H9 (cell line): Measurements from ENCODE around the gene TRPM1. TPM values are rescaled to one million over a fixed set of nuclear protein-coding genes. Genes with fewer than 3 reads are reported as not detected.

Experiments
- DNase-seq: peaks from one replicate; pipeline ENCODE4 v3.0.0-alpha.2; 2017
- H2AFZ ChIP-seq: one replicate; pipeline ENCODE4 v1.6.1; 2013; ENCODE audit warnings: mild to moderate bottlenecking, low read length, control low read depth, moderate library complexity
- H2AK5ac ChIP-seq: 2 replicates; pipeline ENCODE4 v1.6.1; 2013; ENCODE audit warnings: low read length, control low read depth, mixed read lengths; ENCODE audit not compliant: insufficient read length
- H2BK120ac ChIP-seq: one replicate; pipeline ENCODE4 v1.6.1; 2013; ENCODE audit warnings: low read depth, mild to moderate bottlenecking, low read length, control low read depth, inconsistent platforms; ENCODE audit not compliant: poor library complexity, severe bottlenecking
- H2BK12ac ChIP-seq: 2 replicates; pipeline ENCODE4 v1.6.1; 2013; ENCODE audit warnings: low read length, control low read depth, mixed read lengths, low read depth; ENCODE audit not compliant: insufficient read length
- H2BK15ac ChIP-seq: 2 replicates; pipeline ENCODE4 v1.6.1; 2013; ENCODE audit warnings: low read depth, low read length, control low read depth
- H2BK20ac ChIP-seq: one replicate; pipeline ENCODE4 v1.6.1; 2013; ENCODE audit warnings: low read depth, mild to moderate bottlenecking, low read length, control low read depth, inconsistent platforms; ENCODE audit not compliant: poor library complexity, severe bottlenecking
- H2BK5ac ChIP-seq: 2 replicates; pipeline ENCODE4 v1.6.1; 2013; ENCODE audit warnings: low read length, control low read depth, mixed read lengths; ENCODE audit not compliant: insufficient read length
- H3K14ac ChIP-seq: 2 replicates; pipeline ENCODE4 v1.6.1; 2013; ENCODE audit warnings: low read length, control low read depth; ENCODE audit not compliant: insufficient read depth
- H3K18ac ChIP-seq: 2 replicates; pipeline ENCODE4 v1.6.1; 2013; ENCODE audit warnings: low read depth, mild to moderate bottlenecking, mixed read lengths, low read length, control low read depth; ENCODE audit not compliant: insufficient read length
- H3K23ac ChIP-seq: 2 replicates; pipeline ENCODE4 v1.6.1; 2013; ENCODE audit warnings: low read length, control low read depth, mixed read lengths, low read depth; ENCODE audit not compliant: insufficient read length
- H3K23me2 ChIP-seq: 2 replicates; pipeline ENCODE4 v1.6.1; 2013; ENCODE audit warnings: low read depth, mild to moderate bottlenecking, mixed read lengths, low read length, control low read depth; ENCODE audit not compliant: insufficient read length, poor library complexity, severe bottlenecking
- H3K27ac ChIP-seq: 2 replicates; pipeline ENCODE4 v1.5.1; 2013; ENCODE audit warnings: low read length, control low read depth, mixed read lengths, low read depth; ENCODE audit not compliant: insufficient read length
- H3K27me3 ChIP-seq: 2 replicates; pipeline ENCODE4 v1.6.1; 2013; ENCODE audit warnings: low read length, control low read depth, inconsistent platforms; ENCODE audit not compliant: insufficient read depth
- H3K4ac ChIP-seq: 2 replicates; pipeline ENCODE4 v1.6.1; 2013; ENCODE audit warnings: low read depth, mild to moderate bottlenecking, control low read depth, inconsistent platforms, low read length, moderate library complexity
- H3K4me1 ChIP-seq: 2 replicates; pipeline ENCODE4 v1.6.1; 2013; ENCODE audit warnings: low read length, control low read depth, inconsistent platforms; ENCODE audit not compliant: insufficient read depth
- H3K4me2 ChIP-seq: 2 replicates; pipeline ENCODE4 v1.6.1; 2013; ENCODE audit warnings: low read length, control low read depth, mixed read lengths; ENCODE audit not compliant: insufficient read length, insufficient read depth
- H3K56ac ChIP-seq: 2 replicates; pipeline ENCODE4 v1.6.1; 2013; ENCODE audit warnings: low read depth, mild to moderate bottlenecking, mixed read lengths, low read length, control low read depth; ENCODE audit not compliant: insufficient read length
- H3K79me1 ChIP-seq: 2 replicates; pipeline ENCODE4 v1.6.1; 2013; ENCODE audit warnings: low read depth, mild to moderate bottlenecking, moderate library complexity, low read length, control low read depth, inconsistent platforms; ENCODE audit not compliant: insufficient read depth, poor library complexity, severe bottlenecking
- H3K79me2 ChIP-seq: 2 replicates; pipeline ENCODE4 v1.6.1; 2013; ENCODE audit warnings: low read length, control low read depth, inconsistent platforms; ENCODE audit not compliant: insufficient read depth
- H3K9ac ChIP-seq: 2 replicates; pipeline ENCODE4 v1.6.1; 2013; ENCODE audit warnings: low read length, control low read depth, mixed read lengths; ENCODE audit not compliant: insufficient read length; ENCODE audit errors: extremely low read depth
- H3K9me3 ChIP-seq: one replicate; pipeline ENCODE4 v1.6.1; 2013; ENCODE audit warnings: low read depth, low read length, inconsistent platforms; ENCODE audit not compliant: control insufficient read depth
- H3T11ph ChIP-seq: one replicate; pipeline ENCODE4 v1.6.1; 2013; ENCODE audit warnings: mild to moderate bottlenecking, low read length, control low read depth, inconsistent platforms
- H4K20me1 ChIP-seq: one replicate; pipeline ENCODE4 v1.6.1; 2013; ENCODE audit not compliant: control insufficient read depth, insufficient read length, insufficient read depth
- H4K5ac ChIP-seq: 2 replicates; pipeline ENCODE4 v1.6.1; 2013; ENCODE audit warnings: low read depth, mild to moderate bottlenecking, mixed read lengths, low read length, control low read depth; ENCODE audit not compliant: insufficient read length
- H4K8ac ChIP-seq: replicated peaks from 2 replicates; pipeline ENCODE4 v1.6.1; 2013; ENCODE audit warnings: low read length, control low read depth, mixed read lengths, low read depth; ENCODE audit not compliant: insufficient read length
- H4K91ac ChIP-seq: 2 replicates; pipeline ENCODE4 v1.6.1; 2013; ENCODE audit warnings: low read depth, mild to moderate bottlenecking, moderate library complexity, mixed read lengths, low read length, control low read depth; ENCODE audit not compliant: insufficient read length
- H3K27ac Mint-ChIP-seq, 3 experiments: 2 replicates in 2 of 3; 3 replicates in 1 of 3; pipeline ENCODE4 v1.8.0; 2020 to 2021; ENCODE audit warnings: mixed read lengths in 3 of 3, mild to moderate bottlenecking in 1 of 3, moderate library complexity in 1 of 3
- H3K27me3 Mint-ChIP-seq: 2 replicates; pipeline ENCODE4 v1.8.0; 2021; ENCODE audit warnings: low read depth, mild to moderate bottlenecking, moderate library complexity, mixed read lengths
- H3K36me3 Mint-ChIP-seq, 3 experiments: 2 replicates in 2 of 3; 3 replicates in 1 of 3; pipeline ENCODE4 v1.8.0; 2020 to 2021; ENCODE audit warnings: low read depth in 3 of 3, mixed read lengths in 3 of 3; ENCODE audit not compliant: insufficient read depth in 1 of 3
- H3K4me1 Mint-ChIP-seq, 2 experiments: 2 replicates each; pipeline ENCODE4 v1.8.0; 2020; ENCODE audit warnings: mixed read lengths in 2 of 2
- H3K4me3 Mint-ChIP-seq, 2 experiments: 2 replicates in 1 of 2; 3 replicates in 1 of 2; pipeline ENCODE4 v1.8.0; 2020 to 2021; ENCODE audit warnings: mild to moderate bottlenecking in 2 of 2, mixed read lengths in 2 of 2, moderate library complexity in 1 of 2
- H3K9me3 Mint-ChIP-seq, 2 experiments: 2 replicates in 1 of 2; 3 replicates in 1 of 2; pipeline ENCODE4 v1.8.0; 2020; ENCODE audit warnings: mild to moderate bottlenecking in 2 of 2, mixed read lengths in 2 of 2, moderate library complexity in 1 of 2
- WGBS: extraction: QIAGEN DNeasy Blood & Tissue Kit; methylation state at CpG from one replicate; pipeline ENCODE4 v1.1.7; 2013; ENCODE audit warnings: missing lambda C conversion rate, low lambda C conversion rate, mixed read lengths; ENCODE audit not compliant: insufficient read length; ENCODE audit errors: extremely low coverage; 5-methylcytosine and 5-hydroxymethylcytosine counted together
- total RNA-seq: library from RNA; stranded (reverse); gene quantifications from 2 replicates; pipeline ENCODE4 v1.2.1, GENCODE V29; 2021
- TF ChIP-seq, protein P1 (sequence below): fragments of 200-600 bp; sonication (generic); conservative IDR thresholded peaks from 3 replicates; pipeline ENCODE4 v1.8.0; 2021; ENCODE audit warnings: antibody characterized with exemption, mild to moderate bottlenecking

Gene TRPM1
- total RNA-seq, 1 experiment from 2014 or later, result not detected

DNA sequence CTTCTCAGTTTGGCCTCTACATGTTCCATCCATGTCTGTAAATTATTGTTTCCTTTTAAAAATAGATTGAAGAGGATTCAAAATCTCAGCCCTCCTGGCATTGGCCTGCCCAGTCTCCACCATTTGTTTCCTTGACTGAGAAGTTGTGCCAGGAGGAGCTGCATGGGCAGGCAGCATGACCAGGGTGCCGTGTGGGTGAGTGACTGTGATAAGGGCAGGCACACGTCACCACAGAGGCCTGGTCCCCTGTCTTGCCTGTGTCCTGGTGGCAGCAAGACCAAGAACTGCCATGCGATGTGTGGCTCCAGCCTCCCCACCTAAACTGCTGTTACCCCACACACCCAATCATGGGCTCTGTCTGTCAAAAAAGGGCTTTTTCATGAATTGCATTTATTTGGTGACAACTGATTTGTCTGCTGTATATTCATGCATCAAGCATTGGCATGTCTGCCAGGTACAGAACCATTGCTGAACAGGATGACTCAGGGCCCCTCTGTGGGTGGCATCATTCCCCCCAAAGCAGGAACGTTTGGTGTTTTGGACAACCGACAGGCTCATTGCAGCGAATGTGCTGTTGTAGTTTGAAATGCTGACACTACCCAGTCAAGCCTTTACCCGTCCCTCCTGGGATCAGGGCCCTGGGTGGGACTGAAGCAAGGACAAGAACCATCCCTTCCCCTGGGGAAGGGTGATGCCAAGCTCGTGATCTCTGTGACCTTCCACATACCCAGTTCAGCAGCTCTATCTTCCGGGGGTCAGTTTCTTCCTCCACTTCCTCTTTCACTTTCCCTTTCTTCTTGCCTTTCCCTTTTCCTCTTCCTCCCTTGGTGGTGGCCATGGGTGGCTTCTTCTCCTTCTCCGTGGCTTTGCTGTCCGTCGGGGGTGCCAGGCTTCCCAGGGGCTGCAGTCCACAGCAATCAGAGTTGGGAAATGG is 51.6 kb downstream of the TRPM1 start:
- DNase-seq, result no peak
- no peak overlapping the region for H2BK12ac ChIP-seq
- H3K4me1 Mint-ChIP-seq, result peaks cover 9 to 11% of the 10 kb centered on the region in 2 experiments
- H3K27me3 ChIP-seq, result no peaks in the 10 kb centered on the region
- no peak overlapping the region for H3K27ac ChIP-seq
- no peak overlapping the region for H3K4me3 Mint-ChIP-seq
- no peaks in the 10 kb centered on the region for H3K9me3 Mint-ChIP-seq
- no peak overlapping the region for H2AK5ac ChIP-seq
- no peak overlapping the region for H4K5ac ChIP-seq
- H4K8ac ChIP-seq, result no peak overlapping the region
- no peaks in the 10 kb centered on the region for H3K23me2 ChIP-seq
- no peak overlapping the region for H3K14ac ChIP-seq
- H4K20me1 ChIP-seq, result no peaks in the 10 kb centered on the region
- H3K4me1 ChIP-seq, result no peaks in the 10 kb centered on the region; the same call in 1 of the 2 replicates
- no peak overlapping the region for H2BK20ac ChIP-seq
- H3K4me2 ChIP-seq, result no peak overlapping the region
- H3K9me3 ChIP-seq, result no peaks in the 10 kb centered on the region
- no peak overlapping the region for H3K56ac ChIP-seq
- H3K79me2 ChIP-seq, result no peaks in the 10 kb centered on the region
- H3K23ac ChIP-seq, result no peak overlapping the region
- H3K18ac ChIP-seq, result no peak overlapping the region
- no peak overlapping the region for H3K9ac ChIP-seq
- no peak overlapping the region for H2AFZ ChIP-seq
- peaks cover 2% of the 10 kb centered on the region for H3K27me3 Mint-ChIP-seq
- no peak overlapping the region for H3K4ac ChIP-seq
- no peaks in the 10 kb centered on the region for H3K79me1 ChIP-seq
- no peak overlapping the region for H2BK15ac ChIP-seq
- no peaks in the 10 kb centered on the region for H3K36me3 Mint-ChIP-seq
- H2BK5ac ChIP-seq, result no peak overlapping the region
- H3T11ph ChIP-seq, result no peak overlapping the region
- WGBS, result no CpG with 5 or more reads among the region's 12 CpGs
- no peak overlapping the region for H2BK120ac ChIP-seq
- H3K27ac Mint-ChIP-seq, result no peak overlapping the region; a peak in 1 of 7 replicates
- H4K91ac ChIP-seq, result no peak overlapping the region
- TF ChIP-seq, protein P1, sequence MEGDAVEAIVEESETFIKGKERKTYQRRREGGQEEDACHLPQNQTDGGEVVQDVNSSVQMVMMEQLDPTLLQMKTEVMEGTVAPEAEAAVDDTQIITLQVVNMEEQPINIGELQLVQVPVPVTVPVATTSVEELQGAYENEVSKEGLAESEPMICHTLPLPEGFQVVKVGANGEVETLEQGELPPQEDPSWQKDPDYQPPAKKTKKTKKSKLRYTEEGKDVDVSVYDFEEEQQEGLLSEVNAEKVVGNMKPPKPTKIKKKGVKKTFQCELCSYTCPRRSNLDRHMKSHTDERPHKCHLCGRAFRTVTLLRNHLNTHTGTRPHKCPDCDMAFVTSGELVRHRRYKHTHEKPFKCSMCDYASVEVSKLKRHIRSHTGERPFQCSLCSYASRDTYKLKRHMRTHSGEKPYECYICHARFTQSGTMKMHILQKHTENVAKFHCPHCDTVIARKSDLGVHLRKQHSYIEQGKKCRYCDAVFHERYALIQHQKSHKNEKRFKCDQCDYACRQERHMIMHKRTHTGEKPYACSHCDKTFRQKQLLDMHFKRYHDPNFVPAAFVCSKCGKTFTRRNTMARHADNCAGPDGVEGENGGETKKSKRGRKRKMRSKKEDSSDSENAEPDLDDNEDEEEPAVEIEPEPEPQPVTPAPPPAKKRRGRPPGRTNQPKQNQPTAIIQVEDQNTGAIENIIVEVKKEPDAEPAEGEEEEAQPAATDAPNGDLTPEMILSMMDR, result no peak
